NAMALWA (cell line): ENCODE results near the gene CCR6.

ENCODE experiments used
- DNase-seq: peaks from one replicate; pipeline ENCODE4 v3.0.0-alpha.2; 2015; ENCODE audit warnings: low spot score

The CCR6 gene

DNA sequence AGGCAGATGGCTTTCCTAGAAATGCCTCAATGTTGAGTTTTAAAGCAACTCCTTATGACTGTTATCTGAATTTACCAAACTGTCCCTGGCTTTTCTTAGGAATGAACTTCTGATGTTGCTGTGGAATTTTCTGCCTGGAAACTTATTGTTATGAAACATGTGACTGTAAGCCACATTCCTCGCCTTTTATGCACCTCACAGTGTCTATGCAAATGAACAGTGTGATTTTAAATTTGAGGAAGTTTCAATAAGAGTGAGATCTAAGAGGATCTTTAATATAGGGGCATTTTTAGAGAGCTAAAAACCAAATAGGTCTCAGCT lies 2.4 kb upstream of the CCR6 start:
- peak; percentile 58 for DNase-seq

DNA sequence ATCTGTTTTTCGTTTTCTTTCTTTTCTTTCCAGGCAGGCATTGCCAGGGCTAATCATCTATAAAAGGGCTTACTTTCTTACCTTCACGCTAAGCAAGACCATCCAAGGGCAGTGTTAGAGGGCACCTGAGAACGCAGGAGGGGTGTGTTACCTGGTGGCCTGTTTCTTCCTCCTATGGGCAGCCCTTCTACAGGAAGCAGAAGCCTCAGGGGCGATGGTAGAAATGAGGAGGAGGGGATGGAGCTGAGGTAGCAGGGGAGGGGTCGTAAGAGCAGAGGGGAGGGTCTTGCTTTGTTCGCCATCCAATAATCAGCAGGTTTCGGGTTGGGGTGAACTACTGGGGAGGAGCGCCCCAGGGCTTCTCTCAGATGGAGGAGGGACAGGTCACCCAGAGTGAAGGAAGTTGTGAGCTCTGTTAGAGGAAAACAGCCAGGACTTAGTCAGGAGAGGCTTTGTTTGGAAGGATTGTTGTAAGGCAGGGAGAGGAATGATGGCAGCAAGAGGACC lies 1.5 kb upstream of the CCR6 start:
- DNase-seq, result no peak

DNA sequence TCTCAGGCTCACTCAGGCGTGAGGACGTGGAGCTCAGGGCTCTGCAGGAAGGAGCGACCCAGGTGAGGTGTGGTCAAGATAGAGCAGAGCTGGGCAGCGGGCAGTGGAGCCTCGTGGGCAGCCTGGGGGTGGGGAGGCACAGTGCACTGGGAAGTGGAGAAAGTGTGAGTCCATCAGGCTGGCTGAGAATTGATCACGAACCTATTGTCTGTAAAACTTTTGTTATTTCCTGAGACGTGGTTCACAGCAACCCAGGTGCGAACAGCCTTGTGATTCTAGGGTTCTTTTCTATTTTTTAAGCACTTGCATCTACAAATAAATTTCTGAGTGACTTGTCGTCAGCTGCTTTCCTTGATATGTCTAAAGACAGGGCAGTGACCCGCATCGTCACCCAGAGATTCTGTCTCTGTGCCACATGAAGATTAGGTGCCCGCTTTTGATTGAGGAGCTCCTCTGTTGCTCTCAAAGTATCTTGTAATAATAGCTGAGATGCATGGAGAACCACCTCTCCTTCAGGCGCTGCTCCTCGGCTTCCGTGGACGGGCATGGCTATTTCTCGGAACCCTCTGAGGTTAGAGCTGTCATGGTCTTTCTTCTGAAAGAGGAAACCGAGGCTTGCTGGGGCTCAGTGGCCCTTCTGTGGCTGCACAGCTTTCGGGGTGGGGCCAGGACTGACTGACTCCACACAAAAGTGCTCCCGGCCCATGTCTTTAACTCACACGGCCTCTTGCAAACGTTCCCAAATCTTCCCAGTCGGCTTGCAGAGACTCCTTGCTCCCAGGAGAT lies 662 bp upstream of the CCR6 start:
- peak; percentile 53 for DNase-seq

GRCh38 chr6:167124753-167125152 lies 1.9 kb downstream of the CCR6 start:
- no peak for DNase-seq

- DNase-seq, result no peak
Measured at GRCh38 chr6:167125410-167125809, 2.5 kb downstream of the CCR6 start.

GRCh38 chr6:167125855-167126349 lies 3.0 kb downstream of the CCR6 start:
- DNase-seq, result no peak

- no peak for DNase-seq
Measured at GRCh38 chr6:167127785-167128531, 5.1 kb downstream of the CCR6 start.

DNA sequence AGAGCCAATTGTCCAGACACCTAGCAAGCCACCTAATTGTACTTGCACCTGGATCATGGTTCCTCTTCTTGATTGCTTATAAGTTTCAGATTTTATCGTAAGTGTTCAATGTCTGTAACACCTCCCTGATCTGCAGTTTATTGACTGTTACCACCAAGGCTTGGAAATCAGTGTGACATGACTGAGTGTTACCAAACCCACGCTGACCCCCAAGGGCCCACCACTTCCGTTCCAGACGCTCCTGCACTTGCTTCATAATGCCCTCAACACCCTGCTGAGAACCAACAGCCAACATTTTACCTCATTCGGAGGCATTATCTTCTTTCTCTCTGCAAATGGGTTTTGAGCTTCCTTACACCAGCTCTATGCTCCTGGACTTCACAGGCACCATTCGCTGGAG lies 6.3 kb downstream of the CCR6 start:
- DNase-seq, result no peak

DNA sequence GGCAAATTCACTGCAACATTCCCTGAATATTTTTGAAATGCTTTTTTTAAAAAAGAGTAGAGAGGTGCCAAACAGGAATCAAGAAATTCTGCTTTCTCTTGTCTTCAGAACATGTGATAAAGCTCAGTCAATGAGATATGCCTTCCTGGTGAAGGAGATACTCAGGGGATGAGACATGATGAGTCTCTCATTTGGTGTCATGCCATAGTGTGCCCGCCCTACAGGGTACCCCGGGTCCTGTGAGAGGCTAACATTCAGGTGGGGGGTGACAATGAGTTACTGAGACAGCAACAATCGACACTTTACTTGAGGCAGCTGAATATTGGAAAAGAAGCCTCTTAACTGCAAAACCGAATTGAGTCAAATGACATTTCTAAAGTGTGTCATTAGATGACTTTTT lies 6.7 kb downstream of the CCR6 start:
- DNase-seq, result no peak

- peak; percentile 46 for DNase-seq
Measured at GRCh38 chr6:167130008-167130677, 7.2 kb downstream of the CCR6 start.

DNA sequence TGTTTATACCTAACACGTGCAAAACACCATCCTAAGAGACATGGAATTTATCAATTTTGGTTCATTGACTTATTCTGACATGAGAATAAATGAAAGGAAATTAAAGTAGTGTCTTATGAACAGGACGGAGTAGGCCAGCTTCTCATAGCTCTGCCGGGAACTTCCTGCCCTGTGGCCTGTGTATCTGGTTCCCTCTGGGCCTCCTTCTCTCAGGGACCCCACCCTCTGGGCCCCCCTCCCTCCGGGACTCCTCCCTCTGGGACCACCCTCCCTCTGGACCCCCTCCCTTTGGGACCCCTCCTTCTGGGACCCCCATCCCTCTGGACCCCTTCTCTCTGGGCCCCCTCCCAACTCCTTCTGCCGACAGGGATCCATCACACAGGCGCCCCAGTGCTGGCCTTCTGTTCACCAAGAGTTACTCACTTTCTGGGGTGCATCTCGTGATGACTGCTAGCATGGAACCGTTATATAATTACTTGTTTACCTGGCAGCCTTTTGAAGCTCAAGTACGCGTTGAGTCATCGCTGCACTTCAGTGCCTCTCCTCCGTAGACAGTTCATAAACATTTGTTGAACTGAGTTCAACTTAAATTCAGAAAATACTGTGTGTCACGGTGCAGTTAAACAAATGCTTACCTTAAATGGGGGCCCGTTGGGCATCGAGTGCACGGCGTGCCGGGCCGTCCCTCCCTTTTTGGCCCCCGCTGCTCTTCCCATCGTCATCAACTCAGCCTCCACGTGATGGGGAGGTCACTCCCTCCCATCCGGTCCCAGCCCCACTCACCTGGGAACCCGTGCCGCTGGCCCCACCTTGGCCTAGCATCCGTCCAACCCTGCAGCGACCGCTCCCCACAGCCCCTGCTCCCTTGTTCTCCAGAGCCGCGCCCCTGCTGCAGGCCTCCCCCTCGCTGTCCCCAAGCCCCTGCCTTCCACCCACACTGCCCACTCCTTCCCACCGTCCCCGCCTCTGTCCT lies 8.1 kb downstream of the CCR6 start:
- no peak for DNase-seq

GRCh38 chr6:167134448-167135328 lies 11.8 kb downstream of the CCR6 start:
- DNase-seq, result no peak

DNA sequence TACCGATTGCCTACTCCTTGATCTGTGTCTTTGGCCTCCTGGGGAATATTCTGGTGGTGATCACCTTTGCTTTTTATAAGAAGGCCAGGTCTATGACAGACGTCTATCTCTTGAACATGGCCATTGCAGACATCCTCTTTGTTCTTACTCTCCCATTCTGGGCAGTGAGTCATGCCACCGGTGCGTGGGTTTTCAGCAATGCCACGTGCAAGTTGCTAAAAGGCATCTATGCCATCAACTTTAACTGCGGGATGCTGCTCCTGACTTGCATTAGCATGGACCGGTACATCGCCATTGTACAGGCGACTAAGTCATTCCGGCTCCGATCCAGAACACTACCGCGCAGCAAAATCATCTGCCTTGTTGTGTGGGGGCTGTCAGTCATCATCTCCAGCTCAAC lies 13.5 kb downstream of the CCR6 start:
- DNase-seq, result no peak

- no peak for DNase-seq
Measured at GRCh38 chr6:167137081-167137480, 14.2 kb downstream of the CCR6 start.

DNA sequence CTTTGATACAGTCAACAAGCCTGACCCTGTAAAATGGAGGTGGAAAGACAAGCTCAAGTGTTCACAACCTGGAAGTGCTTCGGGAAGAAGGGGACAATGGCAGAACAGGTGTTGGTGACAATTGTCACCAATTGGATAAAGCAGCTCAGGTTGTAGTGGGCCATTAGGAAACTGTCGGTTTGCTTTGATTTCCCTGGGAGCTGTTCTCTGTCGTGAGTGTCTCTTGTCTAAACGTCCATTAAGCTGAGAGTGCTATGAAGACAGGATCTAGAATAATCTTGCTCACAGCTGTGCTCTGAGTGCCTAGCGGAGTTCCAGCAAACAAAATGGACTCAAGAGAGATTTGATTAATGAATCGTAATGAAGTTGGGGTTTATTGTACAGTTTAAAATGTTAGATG lies 15.0 kb downstream of the CCR6 start:
- no peak for DNase-seq

DNA sequence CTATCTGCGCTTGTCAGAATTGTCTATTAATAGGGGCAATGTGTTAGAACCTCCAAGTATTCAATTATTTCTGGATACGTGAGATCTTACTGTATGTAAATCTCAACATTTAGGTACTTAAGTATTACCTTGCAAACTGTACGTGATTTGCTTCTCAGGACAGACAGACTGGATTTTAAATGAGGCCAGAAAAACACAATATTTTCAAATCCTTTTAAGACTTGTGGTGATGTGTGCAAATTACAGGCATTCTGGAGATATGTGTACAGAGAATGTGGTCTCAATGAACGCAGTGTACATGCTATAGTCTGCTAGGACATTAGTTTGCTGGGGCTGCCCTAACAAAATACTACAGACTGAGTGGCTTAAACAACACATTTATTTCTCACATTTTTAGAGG lies 16.9 kb downstream of the CCR6 start:
- peak; percentile 20 for DNase-seq

DNA sequence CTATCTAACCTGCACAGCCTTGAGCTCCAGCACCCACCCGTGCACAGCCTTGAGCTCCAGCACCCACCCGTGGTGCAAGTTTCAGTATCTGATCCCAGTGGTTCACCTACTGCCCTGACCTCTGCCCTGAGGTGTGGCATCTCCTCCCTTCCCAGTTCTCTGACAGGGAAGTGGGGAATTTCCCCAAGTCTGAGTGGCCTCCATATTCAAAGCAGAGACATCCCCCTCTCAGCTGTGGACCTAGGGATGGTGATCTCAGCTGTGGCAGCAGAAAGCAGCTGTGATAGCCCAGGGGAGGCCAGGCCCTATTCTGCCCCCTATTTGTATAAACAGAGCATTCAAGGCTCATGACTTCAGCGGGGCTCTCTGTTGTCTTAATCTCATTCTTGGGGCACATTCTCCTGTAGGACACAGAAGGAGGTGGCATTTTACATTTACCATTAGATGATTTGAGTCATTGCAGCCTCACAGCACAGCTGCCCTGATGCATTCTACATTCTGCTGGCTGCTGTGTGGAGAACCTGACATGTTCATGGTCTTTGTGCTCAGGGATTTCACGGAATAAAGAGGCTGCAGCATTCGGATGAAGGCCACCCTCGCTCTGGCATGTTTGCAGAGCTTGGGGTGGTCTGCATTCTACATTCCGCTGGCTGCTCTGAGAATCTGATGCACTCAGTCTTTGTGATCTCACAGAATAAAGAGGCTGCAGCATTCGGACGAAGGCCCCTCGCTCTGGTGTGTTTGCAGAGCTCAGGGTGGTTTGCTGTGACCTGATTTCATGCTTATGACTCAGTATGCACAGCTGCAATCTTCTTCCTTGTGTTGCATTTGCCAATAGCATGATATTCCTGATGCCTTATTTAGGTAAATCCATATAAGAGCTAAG lies 17.9 kb downstream of the CCR6 start:
- peak; percentile 26 for DNase-seq

- peak; percentile 57 for DNase-seq
Measured at GRCh38 chr6:167141667-167142432, 19.0 kb downstream of the CCR6 start.

DNA sequence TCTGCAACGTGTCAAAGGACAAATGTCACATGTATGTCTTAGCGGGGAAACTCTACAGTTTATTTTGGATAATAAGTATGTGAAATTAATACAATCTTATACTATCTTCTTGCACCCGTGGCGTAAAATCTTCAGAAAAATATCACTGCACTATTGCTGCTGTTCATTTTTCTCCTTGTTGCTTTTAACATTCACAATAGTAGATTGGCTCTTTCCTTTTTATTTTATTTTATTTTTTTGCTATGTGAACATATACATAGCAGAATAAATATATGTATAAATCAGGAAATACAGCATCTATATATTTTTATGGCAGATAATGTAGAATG lies 19.5 kb downstream of the CCR6 start:
- DNase-seq, result no peak
